ENCODE measurements around the gene ELF2.

- TF ChIP-seq, protein P1, sequence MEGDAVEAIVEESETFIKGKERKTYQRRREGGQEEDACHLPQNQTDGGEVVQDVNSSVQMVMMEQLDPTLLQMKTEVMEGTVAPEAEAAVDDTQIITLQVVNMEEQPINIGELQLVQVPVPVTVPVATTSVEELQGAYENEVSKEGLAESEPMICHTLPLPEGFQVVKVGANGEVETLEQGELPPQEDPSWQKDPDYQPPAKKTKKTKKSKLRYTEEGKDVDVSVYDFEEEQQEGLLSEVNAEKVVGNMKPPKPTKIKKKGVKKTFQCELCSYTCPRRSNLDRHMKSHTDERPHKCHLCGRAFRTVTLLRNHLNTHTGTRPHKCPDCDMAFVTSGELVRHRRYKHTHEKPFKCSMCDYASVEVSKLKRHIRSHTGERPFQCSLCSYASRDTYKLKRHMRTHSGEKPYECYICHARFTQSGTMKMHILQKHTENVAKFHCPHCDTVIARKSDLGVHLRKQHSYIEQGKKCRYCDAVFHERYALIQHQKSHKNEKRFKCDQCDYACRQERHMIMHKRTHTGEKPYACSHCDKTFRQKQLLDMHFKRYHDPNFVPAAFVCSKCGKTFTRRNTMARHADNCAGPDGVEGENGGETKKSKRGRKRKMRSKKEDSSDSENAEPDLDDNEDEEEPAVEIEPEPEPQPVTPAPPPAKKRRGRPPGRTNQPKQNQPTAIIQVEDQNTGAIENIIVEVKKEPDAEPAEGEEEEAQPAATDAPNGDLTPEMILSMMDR (IDR thresholded peaks at IDR 0.05), result peak in 5 of 6 experiments; percentile 18 to 71 (median 44)
- TF ChIP-seq POLR2A (IDR thresholded peaks at IDR 0.05) (peak in 3 of 4 donors; percentile 81 to 95 (median 89)), POLR2AphosphoS5 (IDR thresholded peaks at IDR 0.05) (peak; percentile 77 to 95), EP300 (IDR thresholded peaks at IDR 0.05) (peak in 1 of 4 donors; percentile 2)
Observed at GRCh38 chr4:139015269-139015947, 161.6 kb downstream of the ELF2 start, which contains the start of gene NOCT.
